H1 (cell line): ENCODE results near the gene IFNB1. TPM values are rescaled to one million over a fixed set of nuclear protein-coding genes. Genes with fewer than 3 reads are reported as not detected.

Experiments used
- E2F6 ChIP-seq: IDR thresholded peaks from 2 replicates; pipeline ENCODE4 v1.6.1; 2012; ENCODE audit warnings: inconsistent platforms
- polyA plus RNA-seq, 7 experiments: library from polyadenylated mRNA; depleted of rRNA in 3 of 7; stranded (reverse) in 5 of 7; unstranded in 2 of 7; fragments of >200 nt in 5 of 7; fragments of 200-250 nt in 2 of 7; gene quantifications; 1 replicate in 5 of 7; 2 replicates in 1 of 7; 4 replicates in 1 of 7; pipeline versions ENCODE4 v1.2.1 to v1.2.3, GENCODE V29; 2011 to 2013; ENCODE audit warnings: missing spikeins in 2 of 7, mixed read lengths in 2 of 7
- total RNA-seq: library from RNA; stranded (reverse); fragmentation: NEBNext Ultra II Directional; extraction: Animal tissue kit (Norgen Biotek cat#: 25700); gene quantifications from 2 replicates; pipeline ENCODE4 v1.2.1, GENCODE V29; 2021

IFNB1 gene
- total and polyA plus RNA-seq, 2 of the 8 experiments (the other 6 are each of a cell fraction or from before 2014, with no cell fraction given) = not detected

- no peak for TF ChIP-seq E2F6
Measured at GRCh38 chr9:21047281-21047691, 30.5 kb downstream of the IFNB1 start (continued).
